ENCODE measurements around the gene PPME1.
A peak's percentile ranks its signal among the peaks of the same experiment; 100 is the strongest.
"Not testable (repeated sequence)": the region's sequence is repeated elsewhere in the genome, so short reads cannot be mapped to it uniquely, and the experiment has no call there.

PPME1 gene

GRCh38 chr11:74170694-74171629 lies at the start of gene PPME1, which contains the start of gene C2CD3:
TSS of gene PPME1 (plus strand) at chr11:74171289. CDS start at chr11:74171422, 133 bp downstream.
TSS of gene C2CD3 (minus strand) at chr11:74171002. CDS start at chr11:74170792, 210 bp downstream.
- DNase-seq: peak; percentile 98 to 100

DNA sequence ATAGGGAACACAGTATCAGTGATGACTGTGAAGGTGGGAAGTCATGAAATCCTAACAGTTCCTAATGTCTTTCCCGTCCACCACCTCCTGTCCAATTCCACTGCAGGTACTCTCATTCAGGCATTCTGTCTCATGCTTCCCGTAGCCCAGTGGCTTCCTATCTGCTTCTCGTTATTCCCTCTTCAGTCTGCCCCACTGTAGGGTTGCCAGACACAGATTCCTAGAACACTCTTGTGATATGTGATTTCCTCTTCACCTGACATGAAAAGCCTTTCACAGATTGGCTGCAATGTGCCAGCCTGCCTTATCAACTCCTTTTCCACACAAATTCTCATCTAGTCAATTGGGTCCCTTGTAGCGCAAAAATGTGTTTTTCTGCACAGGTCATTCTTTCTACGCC lies 49.3 kb upstream of the PPME1 start:
- no peak for DNase-seq

DNA sequence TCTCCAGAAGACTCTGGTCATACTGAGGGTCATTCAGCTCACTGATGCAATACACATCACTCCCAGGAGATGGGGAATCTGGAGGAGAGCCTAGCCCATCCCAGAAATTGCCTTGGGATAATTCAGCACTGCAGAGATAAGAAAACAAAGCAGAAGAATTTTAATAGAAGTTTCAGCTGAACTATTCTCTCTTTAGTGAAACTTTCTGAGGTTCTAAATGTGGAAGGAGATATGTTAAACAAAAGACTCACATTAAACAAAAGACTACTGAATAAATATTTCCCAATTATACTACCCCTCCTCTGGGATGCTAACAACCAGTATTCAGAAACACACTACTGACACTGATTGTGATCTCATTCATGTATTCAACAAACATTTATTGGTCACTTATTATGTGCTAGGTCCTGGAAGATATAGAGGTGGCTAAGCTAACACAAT lies 48.1 kb upstream of the PPME1 start:
- no peak for DNase-seq

- not testable (repeated sequence) for DNase-seq
Observed at GRCh38 chr11:74129121-74129520, 42.0 kb upstream of the PPME1 start.

DNA sequence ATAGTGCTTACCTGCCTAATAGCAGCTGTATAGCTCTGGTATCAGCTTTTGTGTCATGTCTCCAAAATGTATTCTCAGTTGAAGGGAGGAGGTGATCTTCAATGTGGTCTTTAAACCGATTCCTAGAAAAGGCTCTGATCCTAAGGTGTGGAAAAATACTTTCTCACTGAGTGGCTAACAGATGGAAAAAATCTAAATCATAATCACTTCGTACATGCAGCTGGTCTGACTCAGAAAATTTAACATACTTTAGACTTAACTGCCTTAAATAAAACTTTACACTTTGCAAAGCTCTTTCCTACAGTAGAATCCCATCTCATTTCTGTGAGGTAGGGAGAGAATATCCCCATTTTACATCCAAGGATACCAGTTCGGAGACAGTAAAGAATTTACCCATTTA lies 38.3 kb upstream of the PPME1 start:
- no peak for DNase-seq

- no peak for DNase-seq
Observed at GRCh38 chr11:74133436-74133835, 37.7 kb upstream of the PPME1 start.

DNA sequence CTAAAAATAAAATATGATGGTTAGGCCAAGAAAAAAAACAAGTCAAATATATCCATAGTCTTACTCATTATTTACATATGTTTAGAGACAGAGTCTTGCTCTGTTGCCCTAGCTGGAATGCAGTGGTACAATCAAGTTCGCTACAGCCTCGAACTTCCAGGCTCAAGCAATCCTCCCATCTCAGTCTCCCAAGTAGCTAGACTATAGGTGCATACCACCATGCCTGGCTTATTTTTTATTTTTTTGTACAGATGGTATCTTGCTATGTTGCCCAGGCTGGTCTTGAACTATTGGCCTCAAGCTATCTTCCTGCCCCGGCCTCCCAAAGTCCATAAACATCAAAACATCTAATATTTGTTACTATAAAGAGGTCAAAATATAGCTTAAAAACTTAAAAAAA lies 36.4 kb upstream of the PPME1 start:
- DNase-seq: no peak

- DNase-seq: no peak
Observed at GRCh38 chr11:74135127-74135840, 35.8 kb upstream of the PPME1 start.

GRCh38 chr11:74138021-74138420 lies 33.1 kb upstream of the PPME1 start:
- no peak for DNase-seq

DNA sequence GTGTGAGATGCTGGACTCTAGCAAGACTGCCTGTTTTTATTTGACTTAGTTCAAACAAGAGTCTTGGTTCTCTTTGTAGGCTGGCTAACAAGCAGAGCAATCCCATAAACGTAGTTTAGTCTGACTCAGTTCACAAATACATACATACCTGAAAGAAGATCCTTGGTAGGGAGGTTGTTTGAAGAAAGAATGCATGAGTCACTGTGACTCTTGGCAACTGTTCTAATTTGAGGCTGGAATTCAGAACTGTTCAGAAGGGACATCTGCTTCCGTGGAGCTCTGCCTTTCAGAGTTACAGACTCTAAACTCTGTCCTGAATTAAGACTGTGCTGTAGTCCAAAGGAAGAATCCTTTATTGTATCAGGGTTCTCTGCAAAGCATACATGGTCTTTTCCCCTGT lies 32.5 kb upstream of the PPME1 start:
- DNase-seq: peak in 1 of 2 experiments; percentile 15

- DNase-seq: no peak
Observed at GRCh38 chr11:74139151-74139918, 31.8 kb upstream of the PPME1 start.

DNA sequence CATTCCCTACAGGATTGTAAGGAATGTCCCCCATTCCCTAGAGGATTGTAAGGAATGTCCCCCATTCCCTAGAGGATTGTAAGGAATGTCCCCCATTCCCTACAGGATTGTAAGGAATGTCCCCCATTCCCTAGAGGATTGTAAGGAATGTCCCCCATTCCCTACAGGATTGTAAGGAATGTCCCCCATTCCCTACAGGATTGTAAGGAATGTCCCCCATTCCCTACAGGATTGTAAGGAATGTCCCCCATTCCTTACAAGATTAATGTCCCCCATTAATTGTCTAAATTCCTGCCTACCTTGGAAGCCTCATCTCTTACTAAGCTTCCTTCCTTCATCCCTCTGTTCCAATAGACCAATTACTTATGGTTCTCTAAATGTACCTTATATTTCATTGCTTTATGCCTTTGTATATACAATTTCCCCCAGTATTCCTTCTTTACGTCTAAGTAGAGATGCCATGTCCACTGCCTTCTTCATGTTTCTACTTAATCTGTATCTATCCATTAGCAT lies 31.1 kb upstream of the PPME1 start:
- DNase-seq: not testable (repeated sequence)

- peak in 1 of 2 experiments; percentile 45 for DNase-seq
Observed at GRCh38 chr11:74141241-74141695, 29.8 kb upstream of the PPME1 start.

GRCh38 chr11:74141908-74142307 lies 29.2 kb upstream of the PPME1 start:
- no peak for DNase-seq

GRCh38 chr11:74142624-74143023 lies 28.5 kb upstream of the PPME1 start:
- no peak for DNase-seq

GRCh38 chr11:74144592-74144991 lies 26.5 kb upstream of the PPME1 start:
- DNase-seq: no peak

GRCh38 chr11:74147199-74147929 lies 23.7 kb upstream of the PPME1 start:
- DNase-seq: no peak

- no peak for DNase-seq
Observed at GRCh38 chr11:74153224-74153623, 17.9 kb upstream of the PPME1 start.

- no peak for DNase-seq
Observed at GRCh38 chr11:74154620-74155281, 16.3 kb upstream of the PPME1 start.

DNA sequence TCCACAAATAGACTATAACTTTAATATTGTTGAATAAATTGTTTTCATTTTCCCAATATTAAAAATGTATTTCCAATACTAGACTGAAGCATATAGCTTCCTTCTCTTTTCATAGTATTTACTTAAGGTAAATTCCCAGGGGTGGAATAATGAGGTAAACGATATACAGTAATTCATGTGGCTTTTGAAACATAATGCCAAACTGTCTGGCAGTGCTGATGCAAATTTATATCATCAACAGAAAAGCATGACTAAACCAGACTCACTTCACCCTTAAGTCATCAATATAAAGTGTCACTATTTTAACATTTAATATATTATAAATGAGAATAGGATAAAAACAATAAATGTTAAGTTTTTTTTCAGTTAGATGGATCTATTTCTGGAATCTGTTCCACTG lies 13.9 kb upstream of the PPME1 start:
- DNase-seq: peak; percentile 4 to 8

DNA sequence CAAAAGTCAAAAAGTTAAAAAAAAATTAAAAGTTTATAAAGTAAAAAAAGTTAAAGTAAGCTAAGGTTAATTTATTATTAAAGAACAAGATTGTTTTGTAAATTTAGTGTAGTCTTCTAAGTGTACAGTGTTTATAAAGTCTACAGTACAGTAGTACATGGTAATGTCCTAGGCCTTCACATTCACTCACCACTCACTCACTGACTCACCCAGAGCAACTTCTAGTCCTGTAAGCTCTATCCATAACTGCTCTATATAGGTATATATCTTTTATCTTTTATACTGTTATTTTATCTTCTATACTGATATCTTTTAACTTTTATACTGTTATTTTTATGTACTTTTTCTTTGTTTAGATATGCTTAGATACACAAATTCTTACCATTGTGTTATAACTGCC lies 11.4 kb upstream of the PPME1 start:
- no peak for DNase-seq

Data from NCI-H2081 (cell line).